GM12878 (cell line): ENCODE measurements around the gene INKA1. TPM values are rescaled to one million over a fixed set of nuclear protein-coding genes. Genes with fewer than 3 reads are reported as not detected.

ENCODE experiments used
- ATAC-seq: fragments of 200-7000 bp; cut with Tn5 transposase; 3 replicates; pipeline ENCODE4 v1.9.1; 2020; ENCODE audit warnings: mild to moderate bottlenecking, moderate library complexity
- BruUV-seq: library from RNA; stranded (reverse); fragments of 400-500 nt; replicated peaks from 2 replicates; lab custom pipeline; 2021; lab: Mats Ljungman, UMichigan
- CTCF ChIA-PET: fragments of 300-600 bp; sonication (Branson Sonifier 250); formaldehyde crosslinking; extraction: SDS; loops from one replicate; lab custom pipeline; 2021; ENCODE audit warnings: inconsistent platforms; lab: Yijun Ruan, JAX
- POLR2A ChIA-PET: fragments of 350-600 bp; formaldehyde crosslinking; extraction: SDS; loops from one replicate; lab custom pipeline; 2021; ENCODE audit warnings: inconsistent platforms; lab: Charles Lee
- RAD21 ChIA-PET: fragments of 300-600 bp; sonication (Branson Sonifier 250); formaldehyde crosslinking; loops from one replicate; lab custom pipeline; 2023; ENCODE audit warnings: antibody characterized with exemption; ENCODE audit not compliant: unreplicated experiment; lab: Charles Lee
- SMC1A ChIA-PET: fragments of 300-600 bp; sonication (Branson Sonifier 250); formaldehyde crosslinking; loops from one replicate; lab custom pipeline; 2023; ENCODE audit not compliant: unreplicated experiment, uncharacterized antibody; lab: Charles Lee
- DNase-seq: peaks from one replicate; pipeline ENCODE4 v3.0.0-alpha.2; 2011; ENCODE audit warnings: low read depth, low spot score
- FAIRE-seq: peaks from 3 replicates; lab custom pipeline; 2011; peaks lifted over from hg19 to GRCh38; lab: Jason Lieb, UNC
- H2AFZ ChIP-seq: 2 replicates; pipeline ENCODE4 v1.6.0; 2011; ENCODE audit warnings: low read depth, low read length, control low read depth; ENCODE audit not compliant: control insufficient read depth
- H3K27ac ChIP-seq: 2 replicates; pipeline ENCODE4 v1.5.1; 2011; ENCODE audit warnings: control low read depth; ENCODE audit not compliant: control insufficient read depth, insufficient read depth
- H3K27me3 ChIP-seq, 2 experiments: replicated peaks in 1 of 2; 2 replicates each; pipeline versions ENCODE4 v1.6.0 to v1.6.1; 2011; ENCODE audit warnings: low read length in 1 of 2; ENCODE audit not compliant: control insufficient read depth in 2 of 2, insufficient read depth in 2 of 2
- H3K36me3 ChIP-seq, 2 experiments: 2 replicates each; pipeline ENCODE4 v1.5.1; 2011; ENCODE audit warnings: low read length in 1 of 2; ENCODE audit not compliant: control insufficient read depth in 2 of 2, insufficient read depth in 2 of 2
- H3K4me1 ChIP-seq: 2 replicates; pipeline ENCODE4 v1.6.1; 2011; ENCODE audit warnings: mild to moderate bottlenecking, low read length, moderate library complexity, mixed read lengths; ENCODE audit not compliant: control insufficient read depth, insufficient read depth
- H3K4me2 ChIP-seq: 2 replicates; pipeline ENCODE4 v1.6.0; 2011; ENCODE audit warnings: control low read depth; ENCODE audit not compliant: control insufficient read depth, insufficient read depth
- H3K4me3 ChIP-seq: fragments of 200-600 bp; sonication (generic); 2 replicates; pipeline ENCODE4 v1.5.1; 2016
- H3K79me2 ChIP-seq: 2 replicates; pipeline ENCODE4 v1.6.0; 2011; ENCODE audit warnings: low read length; ENCODE audit not compliant: control insufficient read depth, insufficient read depth
- H3K9ac ChIP-seq: 2 replicates; pipeline ENCODE4 v1.8.0; 2011; ENCODE audit warnings: low read length, control low read depth, mixed read lengths; ENCODE audit not compliant: control insufficient read depth, insufficient read depth
- H3K9me3 ChIP-seq: replicated peaks from 3 replicates; pipeline ENCODE4 v1.5.1; 2011; ENCODE audit warnings: mild to moderate bottlenecking, low read length; ENCODE audit not compliant: control insufficient read depth, insufficient read depth
- H4K20me1 ChIP-seq: 2 replicates; pipeline ENCODE4 v1.6.0; 2011; ENCODE audit not compliant: control insufficient read depth, insufficient read depth
- BMI1 ChIP-seq: fragments of 450-650 bp; IDR thresholded peaks from 2 replicates; pipeline ENCODE4 v1.6.1; 2016; ENCODE audit warnings: mild to moderate bottlenecking, moderate library complexity, borderline replicate concordance
- CHD1 ChIP-seq: IDR thresholded peaks from 2 replicates; pipeline ENCODE4 v1.6.1; 2012; ENCODE audit warnings: low read depth, low read length, improper control_type of control experiment
- CREM ChIP-seq: IDR thresholded peaks from 2 replicates; pipeline ENCODE4 v1.6.1; 2014; ENCODE audit warnings: antibody characterized with exemption, low read depth
- EP300 ChIP-seq, 2 experiments: fragments of 150-350 bp in 1 of 2; IDR thresholded peaks; 2 replicates each; pipeline ENCODE4 v1.6.1; 2011 to 2012; ENCODE audit warnings: low read depth in 2 of 2, low read length in 2 of 2, borderline replicate concordance in 1 of 2, improper control_type of control experiment in 1 of 2, inconsistent platforms in 1 of 2; ENCODE audit not compliant: control insufficient read depth in 1 of 2
- FOS ChIP-seq: IDR thresholded peaks from 3 replicates; pipeline ENCODE4 v1.6.1; 2011; ENCODE audit warnings: borderline replicate concordance; ENCODE audit not compliant: insufficient read length; ENCODE audit errors: extremely low read depth
- FOXK2 ChIP-seq: fragments of 450-650 bp; IDR thresholded peaks from 2 replicates; pipeline ENCODE4 v1.6.1; 2017; ENCODE audit warnings: mild to moderate bottlenecking, moderate library complexity
- GATAD2B ChIP-seq: fragments of 450-650 bp; conservative IDR thresholded peaks from 2 replicates; pipeline ENCODE4 v1.6.1; 2017; ENCODE audit warnings: low read depth, mild to moderate bottlenecking, moderate library complexity
- KAT2A ChIP-seq: conservative IDR thresholded peaks from 2 replicates; pipeline ENCODE4 v1.6.1; 2011; ENCODE audit warnings: low read depth, low read length; ENCODE audit not compliant: control insufficient read depth
- MEF2A ChIP-seq: IDR thresholded peaks from 2 replicates; pipeline ENCODE4 v1.6.1; 2011; ENCODE audit warnings: low read depth, mild to moderate bottlenecking, low read length, moderate library complexity; ENCODE audit not compliant: insufficient read depth
- NBN ChIP-seq: fragments of 450-650 bp; IDR thresholded peaks from 2 replicates; pipeline ENCODE4 v1.6.1; 2016
- RB1 ChIP-seq: fragments of 450-650 bp; formaldehyde crosslinking; IDR thresholded peaks from 2 replicates; pipeline ENCODE4 v1.6.1; 2017; ENCODE audit warnings: mild to moderate bottlenecking, borderline replicate concordance
- SIX5 ChIP-seq: IDR thresholded peaks from 2 replicates; pipeline ENCODE4 v1.6.1; 2011; ENCODE audit warnings: mild to moderate bottlenecking, low read depth, low read length, moderate library complexity; ENCODE audit not compliant: severe bottlenecking
- SMAD1 ChIP-seq: fragments of 450-650 bp; IDR thresholded peaks from 2 replicates; pipeline ENCODE4 v1.6.1; 2018; ENCODE audit warnings: mild to moderate bottlenecking, low read depth; ENCODE audit not compliant: partially characterized antibody
- SMC3 ChIP-seq: IDR thresholded peaks from 2 replicates; pipeline ENCODE4 v1.6.1; 2011; ENCODE audit warnings: low read length, improper control_type of control experiment, borderline replicate concordance
- YY1 ChIP-seq: IDR thresholded peaks from 2 replicates; pipeline ENCODE4 v1.6.1; 2011; ENCODE audit warnings: low read depth, mild to moderate bottlenecking, low read length
- WGBS: methylation state at CpG from one replicate; pipeline ENCODE4 v1.1.6; 2016; ENCODE audit warnings: low lambda C conversion rate; ENCODE audit not compliant: insufficient replicate concordance, insufficient coverage; ENCODE audit errors: missing lambda C conversion rate; 5-methylcytosine and 5-hydroxymethylcytosine counted together
- in situ Hi-C: fragments of 300-500 bp; cut with MboI; formaldehyde crosslinking; loops from 9 replicates; pipeline ENCODE4 v1.14.3; 2018; ENCODE audit warnings: mixed read lengths
- intact Hi-C: fragments of 100-400 bp; cut with micrococcal nuclease; formaldehyde crosslinking; loops from one replicate; pipeline ENCODE4 v1.14.2; 2022; ENCODE audit not compliant: unreplicated experiment
- polyA plus RNA-seq, 11 experiments: library from polyadenylated mRNA; depleted of rRNA in 4 of 11; unstranded in 6 of 11; stranded (reverse) in 5 of 11; fragments of >200 nt; fragmentation: Nextera tagmentation in 4 of 11; fragmentation: Illumina TruSeq in 1 of 11; extraction: Ambion mirVana in 4 of 11; extraction: Trizol in 1 of 11; gene quantifications; 1 replicate in 1 of 11; 2 replicates in 10 of 11; pipeline versions ENCODE4 v1.2.1 to v1.2.3, GENCODE V29; 2011 to 2016; ENCODE audit warnings: inconsistent platforms in 2 of 11, missing spikeins in 2 of 11, low read depth in 1 of 11
- total RNA-seq, 4 experiments: library from RNA; depleted of rRNA in 3 of 4; stranded (reverse); fragments of >200 nt in 3 of 4; fragmentation: Illumina TruSeq in 1 of 4; extraction: Trizol in 1 of 4; gene quantifications; 2 replicates each; pipeline versions ENCODE4 v1.2.1 to v1.2.3, GENCODE V29; 2013 to 2021
- TF ChIP-seq, protein P1 (sequence below): fragments of 450-650 bp; formaldehyde crosslinking; IDR thresholded peaks from 2 replicates; pipeline ENCODE4 v1.4.0; 2022; ENCODE audit warnings: mild to moderate bottlenecking, moderate library complexity
- TF ChIP-seq, protein P2 (sequence below): IDR thresholded peaks from 2 replicates; pipeline ENCODE4 v1.6.1; 2012; ENCODE audit warnings: low read length, inconsistent platforms

INKA1 gene
- total and polyA plus RNA-seq, 10 of the 15 experiments (the other 5 are each of a cell fraction or from before 2014, with no cell fraction given), result 0.32 to 10.5 (median 4.9) TPM

DNA sequence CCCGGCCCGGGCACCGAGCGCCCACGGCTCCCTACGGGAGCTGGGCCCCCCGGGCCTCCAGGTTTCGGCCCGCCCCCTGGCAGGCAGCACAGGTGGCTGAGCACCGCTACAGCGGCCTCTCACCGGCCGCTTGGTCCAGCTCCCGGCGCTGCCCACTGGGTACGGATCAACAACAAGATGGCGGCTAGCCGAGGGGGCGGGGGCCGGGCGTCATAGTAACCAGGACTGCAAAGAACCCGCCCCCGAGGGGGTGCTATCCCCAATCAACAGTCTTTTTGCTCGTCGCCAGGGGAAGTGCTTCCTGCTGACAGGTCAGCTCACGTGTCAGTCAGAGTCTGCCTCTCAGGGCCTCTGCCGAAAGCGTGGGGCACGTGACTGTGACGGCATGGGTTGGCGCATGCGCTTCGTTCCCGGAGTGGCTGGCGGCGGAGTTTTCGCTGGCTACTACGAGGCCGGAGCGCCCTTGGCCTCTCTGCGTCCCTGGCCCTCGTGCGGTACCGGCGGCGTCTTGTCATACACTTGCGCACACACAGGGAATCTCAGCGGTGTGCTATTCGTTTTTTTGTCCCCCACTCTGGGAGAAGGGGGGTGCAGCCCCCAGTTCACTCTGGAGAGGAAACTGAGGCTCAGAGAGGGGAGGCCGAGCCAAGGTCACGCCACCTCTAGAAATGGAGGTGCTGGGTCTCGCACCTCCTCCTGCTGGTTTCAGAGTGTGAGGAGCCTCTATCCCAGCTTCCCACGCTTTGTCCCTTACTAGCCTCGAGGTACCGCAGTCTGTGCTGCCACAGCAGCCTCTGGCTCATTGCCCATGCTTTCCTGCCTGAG, 16.5 kb upstream of the INKA1 start, which contains the start of gene IP6K1:
Gene IP6K1 (minus strand): TSS at position 186 of the 825 bp plus-strand sequence. CDS start 38,502 bp downstream, outside the sequence.
- H3K27ac ChIP-seq, result peak within 1 kb of the TSS; percentile 62
- 2% methylated on average over 49 of the region's 55 CpGs for WGBS
- CTCF ChIA-PET, result interaction anchor here (0.5 to 2.0 kb wide), 9 partner anchors 16 to 295 kb away, joined by 3 to 9 read pairs (median 4); partner anchors contain the start of genes INKA1, MON1A and UBA7
- BruUV-seq, result no TSS peak
- peaks cover 25% of the 10 kb centered on the region for H3K79me2 ChIP-seq
- SMC1A ChIA-PET, result interaction anchor here (0.6 to 1.3 kb wide), 2 partner anchors 13 to 20 kb away, joined by 3 read pairs; partner anchors contain the start of gene CDHR4
- intact Hi-C loops (loop anchor here (5.0 kb wide), 1 partner anchor 64 kb away; the partner anchor contains the start of gene GMPPB), in situ Hi-C loops (no loop called here)
- peak within 1 kb of the TSS; percentile 80 for H2AFZ ChIP-seq
- peak; percentile 100 for FAIRE-seq
- H3K4me3 ChIP-seq, result peak within 1 kb of the TSS; percentile 96
- ATAC-seq, result peak; percentile 99
- peak; percentile 99 for DNase-seq
- POLR2A ChIA-PET, result interaction anchor here (0.6 to 3.0 kb wide), 6 partner anchors 17 to 284 kb away, joined by 3 to 15 read pairs (median 3); partner anchors contain the start of genes INKA1 and TRAIP
- peaks cover 9% of the 10 kb centered on the region for H3K4me1 ChIP-seq
- H3K9me3 ChIP-seq, result no peaks in the 10 kb centered on the region
- RAD21 ChIA-PET, result interaction anchor here (0.5 to 2.5 kb wide), 7 partner anchors 17 to 961 kb away, joined by 3 to 14 read pairs (median 4); partner anchors contain the start of genes INKA1 and UBA7
- peak within 1 kb of the TSS; percentile 75 for H3K4me2 ChIP-seq
- H3K36me3 ChIP-seq, result no peaks in the 10 kb centered on the region
- H4K20me1 ChIP-seq, result no peaks in the 10 kb centered on the region
- H3K9ac ChIP-seq, result peak within 1 kb of the TSS; percentile 87
- H3K27me3 ChIP-seq, result no peaks in the 10 kb centered on the region
- peak; percentile 43 for TF ChIP-seq GATAD2B
- peak; percentile 77 for TF ChIP-seq FOS
- TF ChIP-seq RB1, result peak; percentile 18; the same call in 1 of the 2 replicates
- no peak for TF ChIP-seq MEF2A
- TF ChIP-seq, protein P1, sequence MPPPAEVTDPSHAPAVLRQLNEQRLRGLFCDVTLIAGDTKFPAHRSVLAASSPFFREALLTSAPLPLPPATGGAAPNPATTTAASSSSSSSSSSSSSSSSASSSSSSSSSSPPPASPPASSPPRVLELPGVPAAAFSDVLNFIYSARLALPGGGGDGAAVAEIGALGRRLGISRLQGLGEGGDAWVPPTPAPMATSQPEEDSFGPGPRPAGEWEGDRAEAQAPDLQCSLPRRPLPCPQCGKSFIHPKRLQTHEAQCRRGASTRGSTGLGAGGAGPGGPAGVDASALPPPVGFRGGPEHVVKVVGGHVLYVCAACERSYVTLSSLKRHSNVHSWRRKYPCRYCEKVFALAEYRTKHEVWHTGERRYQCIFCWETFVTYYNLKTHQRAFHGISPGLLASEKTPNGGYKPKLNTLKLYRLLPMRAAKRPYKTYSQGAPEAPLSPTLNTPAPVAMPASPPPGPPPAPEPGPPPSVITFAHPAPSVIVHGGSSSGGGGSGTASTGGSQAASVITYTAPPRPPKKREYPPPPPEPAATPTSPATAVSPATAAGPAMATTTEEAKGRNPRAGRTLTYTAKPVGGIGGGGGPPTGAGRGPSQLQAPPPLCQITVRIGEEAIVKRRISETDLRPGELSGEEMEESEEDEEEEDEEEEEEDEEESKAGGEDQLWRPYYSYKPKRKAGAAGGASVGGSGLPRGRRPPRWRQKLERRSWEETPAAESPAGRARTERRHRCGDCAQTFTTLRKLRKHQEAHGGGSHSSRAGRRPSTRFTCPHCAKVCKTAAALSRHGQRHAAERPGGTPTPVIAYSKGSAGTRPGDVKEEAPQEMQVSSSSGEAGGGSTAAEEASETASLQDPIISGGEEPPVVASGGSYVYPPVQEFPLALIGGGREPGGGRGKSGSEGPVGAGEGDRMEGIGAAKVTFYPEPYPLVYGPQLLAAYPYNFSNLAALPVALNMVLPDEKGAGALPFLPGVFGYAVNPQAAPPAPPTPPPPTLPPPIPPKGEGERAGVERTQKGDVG (CRISPR knock-in tag), result 0 out of 2 replicates have a peak, but pooled peaks have one; percentile 9
- peak; percentile 6 for TF ChIP-seq SIX5
- TF ChIP-seq CHD1, result no peak
- TF ChIP-seq YY1, result peak; percentile 95
- TF ChIP-seq KAT2A, result no peak
- TF ChIP-seq SMAD1, result peak; percentile 61
- TF ChIP-seq, protein P2, sequence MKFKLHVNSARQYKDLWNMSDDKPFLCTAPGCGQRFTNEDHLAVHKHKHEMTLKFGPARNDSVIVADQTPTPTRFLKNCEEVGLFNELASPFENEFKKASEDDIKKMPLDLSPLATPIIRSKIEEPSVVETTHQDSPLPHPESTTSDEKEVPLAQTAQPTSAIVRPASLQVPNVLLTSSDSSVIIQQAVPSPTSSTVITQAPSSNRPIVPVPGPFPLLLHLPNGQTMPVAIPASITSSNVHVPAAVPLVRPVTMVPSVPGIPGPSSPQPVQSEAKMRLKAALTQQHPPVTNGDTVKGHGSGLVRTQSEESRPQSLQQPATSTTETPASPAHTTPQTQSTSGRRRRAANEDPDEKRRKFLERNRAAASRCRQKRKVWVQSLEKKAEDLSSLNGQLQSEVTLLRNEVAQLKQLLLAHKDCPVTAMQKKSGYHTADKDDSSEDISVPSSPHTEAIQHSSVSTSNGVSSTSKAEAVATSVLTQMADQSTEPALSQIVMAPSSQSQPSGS, result no peak
- peak; percentile 88 for TF ChIP-seq CREM
- no peak for TF ChIP-seq SMC3
- peak; percentile 79 for TF ChIP-seq NBN
- TF ChIP-seq EP300 (IDR thresholded peaks at IDR 0.05; ENCODE audit: borderline replicate concordance in 1 of 2, control insufficient read depth in 1 of 2, low read depth in 2 of 2, low read length in 2 of 2), result no peak
- peak; percentile 91 for TF ChIP-seq BMI1
- TF ChIP-seq FOXK2, result peak; percentile 59
